ENCODE measurements around the gene PBLD. TPM values are rescaled to one million over a fixed set of nuclear protein-coding genes. Genes with fewer than 3 reads are reported as not detected.

PBLD gene
- total RNA-seq, 1 experiment from 2014 or later = 11.7 TPM

- Histone ChIP-seq H3K4me2 (no peak overlapping the region), H2AFZ (no peak overlapping the region), H3K9me2 (ENCODE audit: insufficient read depth) (no peaks in the 10 kb centered on the region), H3K27ac (no peak overlapping the region), H3K4me1 (replicated peaks; ENCODE audit: insufficient read depth) (no peaks in the 10 kb centered on the region), H3K79me2 (ENCODE audit: low read depth) (no peaks in the 10 kb centered on the region), H3F3A (ENCODE audit: insufficient read depth, low read depth) (no peaks in the 10 kb centered on the region), H3K27me3 (ENCODE audit: insufficient read depth, low read depth) (no peaks in the 10 kb centered on the region), H3K9me3 (ENCODE audit: insufficient read depth, low read depth) (no peaks in the 10 kb centered on the region), H3K4me3 (no peak overlapping the region), H4K20me1 (ENCODE audit: insufficient read depth) (no peaks in the 10 kb centered on the region), H3K36me3 (ENCODE audit: low read depth) (no peaks in the 10 kb centered on the region)
- ChIA-PET POLR2A (ENCODE audit: unreplicated experiment) (interaction anchor here (0.6 kb wide), 1 partner anchor 473 kb away, joined by 4 read pairs; no protein-coding TSS in a partner anchor), CTCF (no interaction called here)
- no TSS peak for BruUV-seq (replicated peaks)
- no peak for DNase-seq
- TF ChIP-seq CTCF (conservative IDR thresholded peaks at IDR 0.05) (no peak), EZH2 (IDR thresholded peaks at IDR 0.05; ENCODE audit: low read depth) (no peak)
- intact Hi-C loops (cut with micrococcal nuclease; ENCODE audit: unreplicated experiment) = no loop called here
These were observed 93.7 kb downstream of the PBLD start for GRCh38 chr10:68239069-68239468.

GRCh38 chr10:68238371-68238770 is 94.4 kb downstream of the PBLD start:
- intact Hi-C loops (cut with micrococcal nuclease; ENCODE audit: unreplicated experiment) = no loop called here
- TF ChIP-seq EZH2 (IDR thresholded peaks at IDR 0.05; ENCODE audit: low read depth) (no peak), CTCF (conservative IDR thresholded peaks at IDR 0.05) (no peak)
- H2AFZ ChIP-seq = no peak overlapping the region
- H3F3A ChIP-seq (ENCODE audit: insufficient read depth, low read depth) = no peaks in the 10 kb centered on the region
- H3K36me3 ChIP-seq (ENCODE audit: low read depth) = no peaks in the 10 kb centered on the region
- CTCF ChIA-PET = no interaction called here
- no peak for DNase-seq
- no peaks in the 10 kb centered on the region for H3K4me1 ChIP-seq (replicated peaks; ENCODE audit: insufficient read depth)
- no TSS peak for BruUV-seq (replicated peaks)
- no peak overlapping the region for H3K4me3 ChIP-seq
- no peaks in the 10 kb centered on the region for H3K9me3 ChIP-seq (ENCODE audit: insufficient read depth, low read depth)
- H3K9me2 ChIP-seq (ENCODE audit: insufficient read depth) = no peaks in the 10 kb centered on the region
- H3K27ac ChIP-seq = no peak overlapping the region
- POLR2A ChIA-PET (ENCODE audit: unreplicated experiment) = interaction anchor here (0.6 kb wide), 1 partner anchor 472 kb away, joined by 4 read pairs; no protein-coding TSS in a partner anchor
- H3K4me2 ChIP-seq = no peak overlapping the region
- no peaks in the 10 kb centered on the region for H4K20me1 ChIP-seq (ENCODE audit: insufficient read depth)
- H3K27me3 ChIP-seq (ENCODE audit: insufficient read depth, low read depth) = no peaks in the 10 kb centered on the region
- H3K79me2 ChIP-seq (ENCODE audit: low read depth) = no peaks in the 10 kb centered on the region

- DNase-seq = no peak
- H3K27me3 ChIP-seq (ENCODE audit: insufficient read depth, low read depth) = no peaks in the 10 kb centered on the region
- intact Hi-C loops (cut with micrococcal nuclease; ENCODE audit: unreplicated experiment) = no loop called here
- ChIA-PET POLR2A (ENCODE audit: unreplicated experiment) (no interaction called here), CTCF (no interaction called here)
- H3K27ac ChIP-seq = no peak overlapping the region
- no peak overlapping the region for H3K4me3 ChIP-seq
- H3K9me2 ChIP-seq (ENCODE audit: insufficient read depth) = no peaks in the 10 kb centered on the region
- no TSS peak for BruUV-seq (replicated peaks)
- no peaks in the 10 kb centered on the region for H3K9me3 ChIP-seq (ENCODE audit: insufficient read depth, low read depth)
- no peaks in the 10 kb centered on the region for H3K79me2 ChIP-seq (ENCODE audit: low read depth)
- H2AFZ ChIP-seq = no peak overlapping the region
- H3F3A ChIP-seq (ENCODE audit: insufficient read depth, low read depth) = no peaks in the 10 kb centered on the region
- H4K20me1 ChIP-seq (ENCODE audit: insufficient read depth) = no peaks in the 10 kb centered on the region
- TF ChIP-seq EZH2 (IDR thresholded peaks at IDR 0.05; ENCODE audit: low read depth) (no peak), CTCF (conservative IDR thresholded peaks at IDR 0.05) (no peak)
- H3K36me3 ChIP-seq (ENCODE audit: low read depth) = no peaks in the 10 kb centered on the region
- H3K4me1 ChIP-seq (replicated peaks; ENCODE audit: insufficient read depth) = no peaks in the 10 kb centered on the region
- H3K4me2 ChIP-seq = no peak overlapping the region
These were observed 95.6 kb downstream of the PBLD start for GRCh38 chr10:68237173-68237572.
